PC-3 (cell line): Measurements from ENCODE around the gene GNG11. TPM values are rescaled to one million over a fixed set of nuclear protein-coding genes. Genes with fewer than 3 reads are reported as not detected.
A peak's percentile ranks its signal among the peaks of the same experiment; 100 is the strongest.

Source experiments
- ATAC-seq: fragments of 200-7000 bp; cut with Tn5 transposase; 2 replicates; pipeline ENCODE4 v1.9.1; 2020; ENCODE audit warnings: mild to moderate bottlenecking, moderate library complexity
- BruUV-seq: library from RNA; stranded (reverse); fragments of 400-500 nt; replicated peaks from 2 replicates; lab custom pipeline; 2021; lab: Mats Ljungman, UMichigan
- CTCF ChIA-PET: fragments of 300-600 bp; sonication (Branson Sonifier 250); formaldehyde crosslinking; loops from one replicate; lab custom pipeline; 2022; ENCODE audit warnings: antibody characterized with exemption; lab: Charles Lee
- POLR2A ChIA-PET: fragments of 300-600 bp; sonication (Branson Sonifier 250); formaldehyde crosslinking; loops from one replicate; lab custom pipeline; 2022; ENCODE audit warnings: antibody characterized with exemption; ENCODE audit not compliant: unreplicated experiment; lab: Charles Lee
- DNase-seq: peaks from one replicate; pipeline ENCODE4 v3.0.0-alpha.2; 2015
- H2AFZ ChIP-seq: fragments of 300-600 bp; sonication (generic); 2 replicates; pipeline ENCODE4 v1.6.0; 2016; ENCODE audit warnings: antibody characterized with exemption, low read length
- H3F3A ChIP-seq: fragments of 300-600 bp; sonication (generic); one replicate; pipeline ENCODE4 v1.6.0; 2017; ENCODE audit warnings: antibody characterized with exemption, low read length, control low read depth, mild to moderate bottlenecking; ENCODE audit not compliant: unreplicated experiment
- H3K27ac ChIP-seq: fragments of 300-600 bp; sonication (generic); 2 replicates; pipeline ENCODE4 v1.5.1; 2016; ENCODE audit warnings: mild to moderate bottlenecking, low read length
- H3K27me3 ChIP-seq: fragments of 300-600 bp; sonication (generic); 2 replicates; pipeline ENCODE4 v1.6.1; 2016; ENCODE audit warnings: low read length, mixed read lengths
- H3K36me3 ChIP-seq: fragments of 300-600 bp; sonication (generic); 2 replicates; pipeline ENCODE4 v1.6.1; 2016; ENCODE audit warnings: low read depth, mixed run types, low read length, mixed read lengths
- H3K4me1 ChIP-seq: fragments of 300-600 bp; sonication (generic); 2 replicates; pipeline ENCODE4 v1.5.1; 2016; ENCODE audit warnings: low read length; ENCODE audit not compliant: insufficient read depth
- H3K4me2 ChIP-seq: fragments of 300-600 bp; sonication (generic); 2 replicates; pipeline ENCODE4 v1.6.0; 2016; ENCODE audit warnings: low read length
- H3K4me3 ChIP-seq: fragments of 300-600 bp; sonication (generic); 2 replicates; pipeline ENCODE4 v1.5.1; 2016; ENCODE audit warnings: mild to moderate bottlenecking, low read length, mixed read lengths
- H3K79me2 ChIP-seq: fragments of 300-600 bp; sonication (generic); 2 replicates; pipeline ENCODE4 v1.6.1; 2017; ENCODE audit warnings: low read length, mixed read lengths
- H3K9ac ChIP-seq: fragments of 300-600 bp; sonication (generic); 2 replicates; pipeline ENCODE4 v1.6.0; 2016; ENCODE audit warnings: mild to moderate bottlenecking, low read length
- H3K9me2 ChIP-seq: fragments of 300-600 bp; sonication (generic); replicated peaks from 2 replicates; pipeline ENCODE4 v1.6.1; 2016; ENCODE audit warnings: mixed run types, low read length, mixed read lengths
- H3K9me3 ChIP-seq: fragments of 300-600 bp; sonication (generic); 2 replicates; pipeline ENCODE4 v1.6.1; 2016; ENCODE audit warnings: low read length, mixed read lengths
- H4K20me1 ChIP-seq: fragments of 300-600 bp; sonication (generic); 2 replicates; pipeline ENCODE4 v1.6.1; 2016; ENCODE audit warnings: low read length, mixed read lengths
- EZH2 ChIP-seq: fragments of 300-600 bp; sonication (generic); IDR thresholded peaks from one replicate; pipeline ENCODE4 v1.6.1; 2017; ENCODE audit warnings: antibody characterized with exemption, mild to moderate bottlenecking, low read length; ENCODE audit not compliant: unreplicated experiment
- EZH2phosphoT487 ChIP-seq: fragments of 300-600 bp; sonication (generic); IDR thresholded peaks from 2 replicates; pipeline ENCODE4 v1.6.1; 2018; ENCODE audit warnings: mild to moderate bottlenecking, antibody characterized with exemption, low read length, borderline replicate concordance
- intact Hi-C: fragments of 100-400 bp; cut with micrococcal nuclease; formaldehyde crosslinking; loops from 2 replicates; pipeline ENCODE4 v1.9.0; 2023
- total RNA-seq: library from RNA; depleted of rRNA; stranded (reverse); fragments of >200 nt; gene quantifications from 2 replicates; pipeline ENCODE4 v1.2.3, GENCODE V29; 2014
- TF ChIP-seq, protein P1 (sequence below): fragments of 300-600 bp; sonication (generic); conservative IDR thresholded peaks from 2 replicates; pipeline ENCODE4 v1.5.1; 2017; ENCODE audit warnings: antibody characterized with exemption, low read depth, mild to moderate bottlenecking, low read length

Gene GNG11
- total RNA-seq, 1 experiment from 2014 or later, result 3.0 TPM

DNA sequence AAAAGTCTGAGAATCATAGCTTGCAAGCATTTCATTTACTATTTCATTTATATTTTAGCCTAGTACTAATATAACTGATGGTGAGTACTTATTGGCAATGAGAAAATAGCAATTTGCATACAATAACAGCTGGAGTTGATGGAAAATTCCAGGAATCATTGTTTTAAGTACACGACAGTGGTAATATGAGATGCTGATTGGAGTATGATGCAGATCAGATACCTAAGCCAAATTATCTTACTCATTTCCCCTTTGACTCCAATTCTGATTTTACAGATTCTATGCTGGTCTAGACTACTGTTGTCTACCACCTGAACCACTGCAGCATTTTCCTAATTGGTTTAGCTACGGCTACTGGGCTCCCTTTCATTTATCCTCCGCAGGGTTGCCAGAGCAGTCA, 36.7 kb downstream of the GNG11 start:
- Histone ChIP-seq H2AFZ (no peak overlapping the region), H3K27ac (peak overlapping the region; percentile 46), H3K9me2 (no peaks in the 10 kb centered on the region), H3K4me1 (peaks cover 13% of the 10 kb centered on the region), H3F3A (no peaks in the 10 kb centered on the region), H3K27me3 (no peaks in the 10 kb centered on the region), H3K4me3 (peak overlapping the region; percentile 42), H3K9ac (no peak overlapping the region), H3K4me2 (peak overlapping the region; percentile 75), H4K20me1 (no peaks in the 10 kb centered on the region), H3K9me3 (no peaks in the 10 kb centered on the region), H3K79me2 (no peaks in the 10 kb centered on the region), H3K36me3 (no peaks in the 10 kb centered on the region)
- ATAC-seq, result peak; percentile 97
- BruUV-seq, result no TSS peak
- TF ChIP-seq EZH2phosphoT487 (no peak), EZH2 (no peak)
- TF ChIP-seq, protein P1, sequence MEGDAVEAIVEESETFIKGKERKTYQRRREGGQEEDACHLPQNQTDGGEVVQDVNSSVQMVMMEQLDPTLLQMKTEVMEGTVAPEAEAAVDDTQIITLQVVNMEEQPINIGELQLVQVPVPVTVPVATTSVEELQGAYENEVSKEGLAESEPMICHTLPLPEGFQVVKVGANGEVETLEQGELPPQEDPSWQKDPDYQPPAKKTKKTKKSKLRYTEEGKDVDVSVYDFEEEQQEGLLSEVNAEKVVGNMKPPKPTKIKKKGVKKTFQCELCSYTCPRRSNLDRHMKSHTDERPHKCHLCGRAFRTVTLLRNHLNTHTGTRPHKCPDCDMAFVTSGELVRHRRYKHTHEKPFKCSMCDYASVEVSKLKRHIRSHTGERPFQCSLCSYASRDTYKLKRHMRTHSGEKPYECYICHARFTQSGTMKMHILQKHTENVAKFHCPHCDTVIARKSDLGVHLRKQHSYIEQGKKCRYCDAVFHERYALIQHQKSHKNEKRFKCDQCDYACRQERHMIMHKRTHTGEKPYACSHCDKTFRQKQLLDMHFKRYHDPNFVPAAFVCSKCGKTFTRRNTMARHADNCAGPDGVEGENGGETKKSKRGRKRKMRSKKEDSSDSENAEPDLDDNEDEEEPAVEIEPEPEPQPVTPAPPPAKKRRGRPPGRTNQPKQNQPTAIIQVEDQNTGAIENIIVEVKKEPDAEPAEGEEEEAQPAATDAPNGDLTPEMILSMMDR, result no peak
- DNase-seq, result peak; percentile 61
- CTCF ChIA-PET, result interaction anchor here (0.6 kb wide), 1 partner anchor 43 kb away, joined by 3 read pairs; no protein-coding TSS in a partner anchor
- intact Hi-C loops, result loop anchor here (5.0 kb wide), 1 partner anchor 36 kb away; the partner anchor contains the start of gene GNG11
- POLR2A ChIA-PET, result interaction anchor here (0.7 kb wide), 1 partner anchor 68 kb away, joined by 4 read pairs; the partner anchor contains the start of gene TFPI2

DNA sequence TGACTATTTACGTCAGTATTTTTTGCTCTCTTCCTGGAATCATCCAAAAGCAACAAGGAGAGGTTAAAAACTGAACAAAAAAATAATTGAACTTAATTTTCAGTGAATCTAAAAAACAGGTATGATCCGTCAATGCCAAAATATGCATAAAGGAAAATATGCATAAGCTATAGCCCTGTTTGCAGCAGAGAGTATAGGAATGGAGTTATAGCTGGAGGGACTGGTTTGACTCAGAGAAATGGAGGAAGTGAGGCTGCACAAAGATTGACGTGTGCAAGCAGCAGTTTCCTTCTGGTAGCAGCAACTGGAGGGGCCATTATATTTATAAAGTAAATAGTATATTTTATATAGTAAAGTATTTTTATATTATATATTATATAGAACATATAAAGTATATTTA, 37.1 kb downstream of the GNG11 start:
- peak overlapping the region; percentile 42 for H3K4me3 ChIP-seq
- ChIA-PET POLR2A (interaction anchor here (0.7 kb wide), 1 partner anchor 68 kb away, joined by 4 read pairs; the partner anchor contains the start of gene TFPI2), CTCF (no interaction called here)
- TF ChIP-seq EZH2phosphoT487, result no peak
- TF ChIP-seq EZH2, result no peak
- TF ChIP-seq, protein P1, result no peak
- H3K4me2 ChIP-seq, result peak overlapping the region; percentile 75
- BruUV-seq, result no TSS peak
- H3F3A ChIP-seq, result no peaks in the 10 kb centered on the region
- no peaks in the 10 kb centered on the region for H3K79me2 ChIP-seq
- no peaks in the 10 kb centered on the region for H3K9me2 ChIP-seq
- H2AFZ ChIP-seq, result no peak overlapping the region
- no peaks in the 10 kb centered on the region for H4K20me1 ChIP-seq
- H3K27me3 ChIP-seq, result no peaks in the 10 kb centered on the region
- H3K9ac ChIP-seq, result no peak overlapping the region
- peak; percentile 31 for DNase-seq
- H3K27ac ChIP-seq, result peak overlapping the region; percentile 46
- ATAC-seq, result peak; percentile 82
- H3K36me3 ChIP-seq, result no peaks in the 10 kb centered on the region
- H3K4me1 ChIP-seq, result peaks cover 13% of the 10 kb centered on the region
- intact Hi-C loops, result loop anchor here (5.0 kb wide), 1 partner anchor 36 kb away; the partner anchor contains the start of gene GNG11
- no peaks in the 10 kb centered on the region for H3K9me3 ChIP-seq

DNA sequence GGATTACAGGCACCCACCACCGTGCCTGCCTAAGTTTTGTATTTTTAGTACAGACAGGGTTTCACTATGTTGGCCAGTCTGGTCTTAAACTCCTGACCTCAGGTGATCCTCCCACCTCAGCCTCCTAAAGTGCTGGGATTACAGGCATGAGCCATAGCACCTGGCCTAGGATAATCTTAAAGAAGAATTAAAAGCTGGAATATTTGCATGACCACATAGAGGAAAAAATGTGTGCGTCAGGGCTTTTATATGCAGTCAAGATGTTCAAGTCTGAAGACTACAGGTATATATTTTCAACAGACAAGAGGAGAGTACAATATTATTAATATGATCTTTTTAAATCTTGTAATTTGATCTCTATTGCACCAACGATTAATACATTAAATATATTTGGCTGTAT, 39.5 kb downstream of the GNG11 start:
- TF ChIP-seq EZH2 (no peak), EZH2phosphoT487 (no peak)
- TF ChIP-seq, protein P1, result no peak
- Histone ChIP-seq H3K27me3 (no peaks in the 10 kb centered on the region), H3K9ac (no peak overlapping the region), H2AFZ (no peak overlapping the region), H3K79me2 (no peaks in the 10 kb centered on the region), H3K27ac (no peak overlapping the region), H3K4me2 (no peak overlapping the region), H3K36me3 (no peaks in the 10 kb centered on the region), H3K4me3 (no peak overlapping the region), H3K9me2 (0 out of 2 replicates have a peak, but pooled peaks cover 3% of the 10 kb centered on the region), H4K20me1 (no peaks in the 10 kb centered on the region), H3F3A (no peaks in the 10 kb centered on the region), H3K9me3 (no peaks in the 10 kb centered on the region), H3K4me1 (peaks cover 13% of the 10 kb centered on the region)
- ChIA-PET POLR2A (no interaction called here), CTCF (no interaction called here)
- no peak for DNase-seq
- no peak for ATAC-seq
- intact Hi-C loops, result no loop called here
- BruUV-seq, result no TSS peak
